ENCODE measurements around the gene PIGN.

PIGN gene

GRCh38 chr18:62064361-62064760 lies 122.5 kb downstream of the PIGN start:
- H3K4me3 ChIP-seq (ENCODE audit: low read depth in 1 of 2, low read length in 1 of 2) = no peak overlapping the region
- no peaks in the 10 kb centered on the region for H3K9me3 ChIP-seq
- no peak for TF ChIP-seq CTCF (IDR thresholded peaks at IDR 0.05)
- no peaks in the 10 kb centered on the region for H3K36me3 ChIP-seq
- no peak overlapping the region for H3K27ac ChIP-seq
- no peaks in the 10 kb centered on the region for H3K4me1 ChIP-seq (ENCODE audit: control insufficient read depth in 1 of 2, insufficient read depth in 1 of 2, low read depth in 1 of 2, low read length in 1 of 2)
- no peaks in the 10 kb centered on the region for H3K27me3 ChIP-seq

DNA sequence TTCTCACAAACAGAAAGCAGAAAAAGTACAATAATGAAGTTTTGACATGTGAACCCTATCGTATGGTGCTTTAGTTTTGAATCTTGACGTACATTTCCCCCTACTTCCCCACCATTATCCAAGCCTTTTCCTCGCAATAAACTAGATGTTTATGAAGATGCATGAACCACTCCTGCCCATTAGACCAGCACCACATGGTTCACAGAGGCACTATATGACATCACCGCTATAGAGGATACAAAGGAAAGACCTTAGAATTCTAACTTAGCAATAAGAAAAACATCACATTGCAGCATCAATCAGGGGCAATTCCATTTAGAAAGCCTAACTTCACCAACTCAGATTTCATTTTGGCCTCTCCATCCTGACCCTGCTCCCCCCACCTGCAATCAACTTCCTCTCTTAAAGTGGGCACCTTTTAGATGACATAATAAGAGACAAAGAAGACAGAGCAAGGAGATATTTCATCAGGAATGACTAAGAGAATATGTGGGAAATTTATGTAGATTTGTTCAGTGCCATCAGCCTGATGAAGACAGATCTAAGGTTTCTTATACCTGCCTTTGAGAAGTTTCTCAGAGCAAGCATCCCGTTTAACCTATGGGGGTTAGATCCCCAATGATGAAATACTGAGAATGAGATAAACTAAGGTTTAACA lies 124.9 kb downstream of the PIGN start:
- Histone ChIP-seq H3K4me3 (ENCODE audit: low read depth in 1 of 2, low read length in 1 of 2) (no peak overlapping the region), H3K36me3 (no peaks in the 10 kb centered on the region), H3K27me3 (no peaks in the 10 kb centered on the region), H3K27ac (no peak overlapping the region), H3K4me1 (ENCODE audit: control insufficient read depth in 1 of 2, insufficient read depth in 1 of 2, low read depth in 1 of 2, low read length in 1 of 2) (no peaks in the 10 kb centered on the region), H3K9me3 (no peaks in the 10 kb centered on the region)
- no peak for TF ChIP-seq CTCF (IDR thresholded peaks at IDR 0.05)

- H3K9me3 ChIP-seq = no peaks in the 10 kb centered on the region
- H3K27ac ChIP-seq = no peak overlapping the region
- H3K36me3 ChIP-seq = no peaks in the 10 kb centered on the region
- no peak overlapping the region for H3K4me3 ChIP-seq (ENCODE audit: low read depth in 1 of 2, low read length in 1 of 2)
- no peak for TF ChIP-seq CTCF (IDR thresholded peaks at IDR 0.05)
- H3K4me1 ChIP-seq (ENCODE audit: control insufficient read depth in 1 of 2, insufficient read depth in 1 of 2, low read depth in 1 of 2, low read length in 1 of 2) = no peaks in the 10 kb centered on the region
- H3K27me3 ChIP-seq = no peaks in the 10 kb centered on the region
These were observed 126.0 kb downstream of the PIGN start for GRCh38 chr18:62060820-62061219.

- no peak overlapping the region for H3K27ac ChIP-seq
- H3K9me3 ChIP-seq = no peaks in the 10 kb centered on the region
- H3K4me1 ChIP-seq (ENCODE audit: control insufficient read depth in 1 of 2, insufficient read depth in 1 of 2, low read depth in 1 of 2, low read length in 1 of 2) = no peaks in the 10 kb centered on the region
- H3K36me3 ChIP-seq = no peaks in the 10 kb centered on the region
- no peaks in the 10 kb centered on the region for H3K27me3 ChIP-seq
- no peak overlapping the region for H3K4me3 ChIP-seq (ENCODE audit: low read depth in 1 of 2, low read length in 1 of 2)
- TF ChIP-seq CTCF (IDR thresholded peaks at IDR 0.05) = no peak
These were observed 131.8 kb downstream of the PIGN start for GRCh38 chr18:62054929-62055498.

DNA sequence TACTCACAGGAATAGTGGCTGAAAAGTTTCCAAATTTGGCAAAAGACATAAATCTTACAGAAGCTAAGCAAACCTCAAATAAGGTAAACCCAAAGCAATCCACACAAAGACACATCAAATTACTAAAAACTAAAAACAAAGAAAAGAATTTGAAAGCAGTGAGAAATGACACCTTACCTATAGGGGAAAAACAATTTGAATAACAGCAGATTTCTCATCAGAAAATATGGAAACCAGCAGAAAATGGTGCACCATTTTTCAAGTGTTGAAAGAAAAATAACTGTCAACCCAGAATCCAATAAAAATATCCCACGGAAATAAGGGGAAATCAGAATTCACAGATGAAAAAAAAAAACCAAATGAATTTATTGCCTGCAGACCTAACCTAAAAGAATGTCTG lies 138.6 kb downstream of the PIGN start:
- Histone ChIP-seq H3K9me3 (no peaks in the 10 kb centered on the region), H3K27me3 (no peaks in the 10 kb centered on the region), H3K4me3 (ENCODE audit: low read depth in 1 of 2, low read length in 1 of 2) (no peak overlapping the region), H3K4me1 (ENCODE audit: control insufficient read depth in 1 of 2, insufficient read depth in 1 of 2, low read depth in 1 of 2, low read length in 1 of 2) (no peaks in the 10 kb centered on the region), H3K27ac (no peak overlapping the region), H3K36me3 (no peaks in the 10 kb centered on the region)
- TF ChIP-seq CTCF (IDR thresholded peaks at IDR 0.05) = no peak

Data from neutrophil (primary cell).